C4-2B (cell line): Measurements from ENCODE around the gene SDCBP2.

Experiments
- CTCF ChIP-seq: fragments of 450-650 bp; conservative IDR thresholded peaks from 2 replicates; pipeline ENCODE4 v1.5.1; 2017; ENCODE audit warnings: mild to moderate bottlenecking
- ZFX ChIP-seq: fragments of 450-650 bp; IDR thresholded peaks from 2 replicates; pipeline ENCODE4 v1.6.1; 2017

- TF ChIP-seq CTCF (no peak), ZFX (no peak)
Measured at GRCh38 chr20:1338801-1339200, 9.9 kb upstream of the SDCBP2 start.
